GM12873 (cell line): ENCODE results near the gene CACNB4.
A peak's percentile ranks its signal among the peaks of the same experiment; 100 is the strongest.

Source experiments
- TF ChIP-seq, protein P1 (sequence below): IDR thresholded peaks from 2 replicates; pipeline ENCODE4 v1.5.1; 2012; ENCODE audit warnings: low read depth, mild to moderate bottlenecking, moderate library complexity, low read length, control low read depth; ENCODE audit not compliant: insufficient read depth; ENCODE audit errors: missing control alignments

The CACNB4 gene

GRCh38 chr2:151796774-151797173, 302.1 kb downstream of the CACNB4 start:
- TF ChIP-seq, protein P1, sequence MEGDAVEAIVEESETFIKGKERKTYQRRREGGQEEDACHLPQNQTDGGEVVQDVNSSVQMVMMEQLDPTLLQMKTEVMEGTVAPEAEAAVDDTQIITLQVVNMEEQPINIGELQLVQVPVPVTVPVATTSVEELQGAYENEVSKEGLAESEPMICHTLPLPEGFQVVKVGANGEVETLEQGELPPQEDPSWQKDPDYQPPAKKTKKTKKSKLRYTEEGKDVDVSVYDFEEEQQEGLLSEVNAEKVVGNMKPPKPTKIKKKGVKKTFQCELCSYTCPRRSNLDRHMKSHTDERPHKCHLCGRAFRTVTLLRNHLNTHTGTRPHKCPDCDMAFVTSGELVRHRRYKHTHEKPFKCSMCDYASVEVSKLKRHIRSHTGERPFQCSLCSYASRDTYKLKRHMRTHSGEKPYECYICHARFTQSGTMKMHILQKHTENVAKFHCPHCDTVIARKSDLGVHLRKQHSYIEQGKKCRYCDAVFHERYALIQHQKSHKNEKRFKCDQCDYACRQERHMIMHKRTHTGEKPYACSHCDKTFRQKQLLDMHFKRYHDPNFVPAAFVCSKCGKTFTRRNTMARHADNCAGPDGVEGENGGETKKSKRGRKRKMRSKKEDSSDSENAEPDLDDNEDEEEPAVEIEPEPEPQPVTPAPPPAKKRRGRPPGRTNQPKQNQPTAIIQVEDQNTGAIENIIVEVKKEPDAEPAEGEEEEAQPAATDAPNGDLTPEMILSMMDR: no peak

DNA sequence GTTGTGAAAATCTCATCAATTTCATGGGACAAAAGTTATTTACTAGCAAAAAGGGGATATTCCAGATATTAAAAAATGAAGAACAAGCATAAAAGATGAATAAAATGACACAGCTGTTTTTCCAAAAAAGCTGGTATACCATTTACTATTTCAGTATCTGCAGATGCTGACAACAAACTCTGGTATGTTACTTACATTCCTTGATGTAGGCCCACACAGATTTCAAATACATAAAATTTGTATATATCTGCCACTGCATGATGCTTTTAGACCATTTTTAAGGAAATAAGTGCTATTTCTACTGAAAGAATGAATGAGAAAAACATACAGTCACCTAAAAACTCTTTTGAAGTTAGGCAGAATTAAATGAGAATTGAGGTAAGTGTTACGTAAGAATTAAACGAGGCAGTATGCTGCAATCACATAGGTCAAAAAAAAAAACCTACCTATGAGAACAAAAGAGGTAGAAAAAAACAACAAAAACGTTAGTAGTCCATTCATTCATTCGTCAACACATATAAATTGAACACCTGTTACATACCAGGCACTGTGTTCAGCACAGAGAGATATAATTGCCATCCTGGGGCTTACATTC, 303.1 kb downstream of the CACNB4 start:
- TF ChIP-seq, protein P1: no peak

DNA sequence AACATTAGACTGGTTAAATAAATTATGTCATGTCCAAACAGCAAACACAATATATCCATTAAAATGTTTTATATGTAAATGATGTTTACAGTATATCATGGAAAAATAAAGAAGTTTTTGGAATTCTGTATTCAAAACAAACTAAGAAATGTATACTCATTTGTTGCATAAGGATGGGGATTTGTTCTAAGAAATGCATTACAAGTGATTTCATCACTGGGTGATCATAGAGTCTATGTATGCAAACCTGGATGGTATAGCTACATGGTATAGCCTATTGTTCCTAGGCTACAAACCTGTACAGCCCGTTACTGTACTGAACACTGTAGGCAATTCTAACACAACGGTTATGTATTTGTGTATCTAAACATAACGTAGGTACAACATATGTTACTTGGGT, 305.7 kb downstream of the CACNB4 start:
- TF ChIP-seq, protein P1: no peak

GRCh38 chr2:151792589-151792988, 306.3 kb downstream of the CACNB4 start:
- TF ChIP-seq, protein P1: peak; percentile 18

DNA sequence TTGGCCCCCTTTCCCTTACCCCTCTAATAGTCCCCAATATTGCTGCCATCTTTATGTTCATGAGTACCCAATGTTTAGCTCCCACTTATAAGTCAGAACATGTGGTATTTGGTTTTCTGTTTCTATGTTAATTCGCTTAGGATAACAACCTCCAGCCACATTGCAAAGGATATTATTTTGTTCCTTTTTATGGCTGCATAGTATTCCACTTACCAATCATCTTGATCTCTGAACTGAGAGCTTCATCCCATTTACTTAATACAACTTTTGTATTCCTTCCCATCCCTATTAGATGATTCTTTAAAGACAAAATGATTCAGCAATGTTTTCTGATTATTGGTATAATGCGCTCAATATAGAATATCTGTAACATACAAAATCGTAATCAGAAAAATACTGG, 307.3 kb downstream of the CACNB4 start:
- TF ChIP-seq, protein P1: no peak

DNA sequence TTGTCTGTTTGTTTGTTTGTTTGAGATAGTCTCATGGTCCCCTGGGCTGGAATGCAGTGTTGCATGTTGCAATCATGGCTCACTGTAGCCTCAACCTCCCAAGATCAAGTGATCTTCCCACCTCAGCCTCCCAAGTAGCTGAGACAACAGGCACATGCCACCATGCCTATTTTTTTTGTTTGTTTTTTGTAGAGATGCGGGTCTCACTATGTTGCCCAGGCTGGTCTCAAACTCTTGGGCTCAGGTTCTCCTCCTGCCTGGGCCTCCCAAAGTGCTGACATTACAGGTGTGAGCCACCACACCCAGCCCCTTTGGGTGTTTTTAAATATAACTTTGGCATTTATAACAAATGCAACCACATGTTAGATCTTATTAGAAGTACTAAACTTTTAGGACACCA, 308.2 kb downstream of the CACNB4 start:
- TF ChIP-seq, protein P1: no peak

GRCh38 chr2:151789055-151789834, 309.6 kb downstream of the CACNB4 start:
- TF ChIP-seq, protein P1: no peak
